HepG2 (cell line): Measurements from ENCODE around the gene NGFR. TPM values are rescaled to one million over a fixed set of nuclear protein-coding genes. Genes with fewer than 3 reads are reported as not detected.
A peak's percentile ranks its signal among the peaks of the same experiment; 100 is the strongest.

Experiments
- ETV5 ChIP-seq: IDR thresholded peaks from 2 replicates; pipeline ENCODE4 v1.6.1; 2018; ENCODE audit warnings: missing biosample characterization, missing genetic modification reagents, inconsistent platforms, borderline replicate concordance
- HNRNPLL ChIP-seq: fragments of 200-400 bp; formaldehyde crosslinking; IDR thresholded peaks from 2 replicates; pipeline ENCODE4 v1.6.1; 2017; ENCODE audit warnings: mild to moderate bottlenecking, low read depth, low read length; ENCODE audit not compliant: poor library complexity, severe bottlenecking
- KDM6A ChIP-seq: IDR thresholded peaks from 2 replicates; pipeline ENCODE4 v1.6.1; 2016; ENCODE audit warnings: low read depth
- MIXL1 ChIP-seq: IDR thresholded peaks from 2 replicates; pipeline ENCODE4 v1.6.1; 2016
- NFATC3 ChIP-seq: sonication (generic); formaldehyde crosslinking; IDR thresholded peaks from 2 replicates; pipeline ENCODE4 v1.5.1; 2020; ENCODE audit warnings: mild to moderate bottlenecking, missing genetic modification reagents
- RXRA ChIP-seq: sonication (generic); formaldehyde crosslinking; IDR thresholded peaks from 2 replicates; pipeline ENCODE4 v1.5.1; 2020; ENCODE audit warnings: missing genetic modification reagents
- SMC3 ChIP-seq: IDR thresholded peaks from 2 replicates; pipeline ENCODE4 v1.6.1; 2011; ENCODE audit warnings: low read length, improper control_type of control experiment
- STAG1 ChIP-seq: sonication (generic); formaldehyde crosslinking; IDR thresholded peaks from 2 replicates; pipeline ENCODE4 v1.4.0; 2020; ENCODE audit warnings: missing genetic modification reagents
- THAP11 ChIP-seq: IDR thresholded peaks from 2 replicates; pipeline ENCODE4 v1.6.1; 2016; ENCODE audit warnings: missing biosample characterization, missing genetic modification reagents
- TP53 ChIP-seq: sonication (generic); formaldehyde crosslinking; conservative IDR thresholded peaks from 2 replicates; pipeline ENCODE4 v1.4.0; 2020; ENCODE audit warnings: missing genetic modification reagents
- XRCC5 ChIP-seq: fragments of 200-400 bp; formaldehyde crosslinking; optimal IDR thresholded peaks from 2 replicates; pipeline ENCODE3; 2017; ENCODE audit warnings: mild to moderate bottlenecking, low read length
- ZFP90 ChIP-seq: sonication (generic); formaldehyde crosslinking; IDR thresholded peaks from 2 replicates; pipeline ENCODE4 v1.8.0; 2022; ENCODE audit warnings: missing genetic modification reagents, mild to moderate bottlenecking, inconsistent platforms, borderline replicate concordance
- ZNF101 ChIP-seq: sonication (generic); formaldehyde crosslinking; IDR thresholded peaks from 2 replicates; pipeline ENCODE4 v1.4.0; 2020; ENCODE audit warnings: mild to moderate bottlenecking, low read depth, missing genetic modification reagents, borderline replicate concordance
- ZNF629 ChIP-seq: sonication (generic); formaldehyde crosslinking; conservative IDR thresholded peaks from 2 replicates; pipeline ENCODE4 v1.5.0; 2020; ENCODE audit warnings: missing genetic modification reagents
- ZNF652 ChIP-seq: IDR thresholded peaks from 2 replicates; pipeline ENCODE4 v1.6.1; 2016; ENCODE audit warnings: low read depth, borderline replicate concordance
- polyA plus RNA-seq, 8 experiments: library from polyadenylated mRNA; depleted of rRNA in 3 of 8; stranded (reverse) in 7 of 8; unstranded in 1 of 8; fragments of >200 nt; fragmentation: Illumina TruSeq in 4 of 8; extraction: Trizol in 4 of 8; gene quantifications; 2 replicates each; pipeline versions ENCODE4 v1.2.1 to v1.2.3, GENCODE V29; 2011 to 2016; ENCODE audit warnings: low read depth in 4 of 8, missing spikeins in 1 of 8, mixed read lengths in 1 of 8; ENCODE audit not compliant: insufficient read depth in 1 of 8
- total RNA-seq, 5 experiments: library from RNA; depleted of rRNA; stranded (reverse); fragments of >200 nt; fragmentation: Illumina TruSeq; extraction: Trizol; gene quantifications; 2 replicates each; pipeline ENCODE4 v1.2.3, GENCODE V29; 2016; ENCODE audit warnings: low read depth in 1 of 5
- TF ChIP-seq, protein P1 (sequence below): sonication (generic); formaldehyde crosslinking; IDR thresholded peaks from 2 replicates; pipeline ENCODE4 v1.8.0; 2022; ENCODE audit warnings: mild to moderate bottlenecking, missing genetic modification reagents, moderate library complexity
- TF ChIP-seq, protein P2 (sequence below): sonication (generic); formaldehyde crosslinking; IDR thresholded peaks from 2 replicates; pipeline ENCODE4 v1.5.0; 2020; ENCODE audit warnings: missing genetic modification reagents
- TF ChIP-seq, protein P3 (sequence below): sonication (generic); formaldehyde crosslinking; IDR thresholded peaks from 2 replicates; pipeline ENCODE4 v1.5.0; 2020; ENCODE audit warnings: mild to moderate bottlenecking, missing genetic modification reagents, moderate library complexity
- TF ChIP-seq, protein P4 (sequence below): sonication (generic); formaldehyde crosslinking; IDR thresholded peaks from 2 replicates; pipeline ENCODE4 v1.4.0; 2020; ENCODE audit warnings: mild to moderate bottlenecking, missing genetic modification reagents, borderline replicate concordance
- TF ChIP-seq, protein P5 (sequence below): sonication (generic); formaldehyde crosslinking; IDR thresholded peaks from 2 replicates; pipeline ENCODE4 v1.4.0; 2020; ENCODE audit warnings: low read depth, mild to moderate bottlenecking, missing genetic modification reagents
- TF ChIP-seq, protein P6 (sequence below): sonication (generic); formaldehyde crosslinking; IDR thresholded peaks from 2 replicates; pipeline ENCODE4 v1.8.0; 2022; ENCODE audit warnings: missing genetic modification reagents, mild to moderate bottlenecking, borderline replicate concordance

The NGFR gene
- total and polyA plus RNA-seq, 2 of the 13 experiments (the other 11 are each of a cell fraction or from before 2014, with no cell fraction given): 1.1 to 1.8 TPM

DNA sequence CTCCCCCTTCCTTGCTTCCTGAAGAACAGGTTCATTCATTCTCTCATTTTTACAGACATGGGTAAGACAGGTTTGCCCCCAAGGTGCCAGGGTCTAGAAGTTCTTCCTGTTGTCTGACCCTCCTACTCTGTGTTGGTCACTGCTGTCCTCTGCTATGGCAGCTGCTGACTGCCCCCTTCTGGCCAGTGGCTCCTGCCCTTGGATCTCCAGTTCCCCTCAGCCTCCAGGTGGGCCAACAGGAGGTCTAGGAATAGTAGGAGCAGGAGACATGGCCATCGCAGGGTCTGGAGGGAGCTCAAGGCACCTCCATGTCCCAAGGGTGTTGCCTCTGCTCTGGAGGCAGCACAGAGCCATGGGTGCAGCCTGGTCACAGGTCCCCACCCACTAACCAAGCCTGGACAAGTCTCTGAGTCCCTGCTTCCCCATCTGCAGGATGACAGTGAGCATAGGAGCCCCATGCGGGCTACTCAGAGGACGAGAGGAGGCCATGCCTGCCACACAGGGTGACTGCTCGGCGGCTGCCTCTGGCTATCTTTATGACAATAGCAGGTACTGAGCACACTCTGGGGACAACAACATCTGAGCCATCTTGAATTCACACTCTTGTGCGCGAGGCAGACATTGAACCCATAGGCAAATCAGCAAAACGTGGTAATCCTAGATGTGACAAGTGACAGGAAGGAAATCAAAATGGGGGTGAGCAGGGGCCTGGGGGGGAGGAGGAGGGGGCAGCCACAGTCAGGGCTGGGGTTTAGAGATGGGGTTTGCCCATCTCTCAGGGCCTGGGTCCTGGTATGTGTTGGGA is 53.6 kb downstream of the NGFR start (continued):
- TF ChIP-seq, protein P1, sequence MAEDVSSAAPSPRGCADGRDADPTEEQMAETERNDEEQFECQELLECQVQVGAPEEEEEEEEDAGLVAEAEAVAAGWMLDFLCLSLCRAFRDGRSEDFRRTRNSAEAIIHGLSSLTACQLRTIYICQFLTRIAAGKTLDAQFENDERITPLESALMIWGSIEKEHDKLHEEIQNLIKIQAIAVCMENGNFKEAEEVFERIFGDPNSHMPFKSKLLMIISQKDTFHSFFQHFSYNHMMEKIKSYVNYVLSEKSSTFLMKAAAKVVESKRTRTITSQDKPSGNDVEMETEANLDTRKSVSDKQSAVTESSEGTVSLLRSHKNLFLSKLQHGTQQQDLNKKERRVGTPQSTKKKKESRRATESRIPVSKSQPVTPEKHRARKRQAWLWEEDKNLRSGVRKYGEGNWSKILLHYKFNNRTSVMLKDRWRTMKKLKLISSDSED (CRISPR knock-in tag): no peak
- TF ChIP-seq, protein P2, sequence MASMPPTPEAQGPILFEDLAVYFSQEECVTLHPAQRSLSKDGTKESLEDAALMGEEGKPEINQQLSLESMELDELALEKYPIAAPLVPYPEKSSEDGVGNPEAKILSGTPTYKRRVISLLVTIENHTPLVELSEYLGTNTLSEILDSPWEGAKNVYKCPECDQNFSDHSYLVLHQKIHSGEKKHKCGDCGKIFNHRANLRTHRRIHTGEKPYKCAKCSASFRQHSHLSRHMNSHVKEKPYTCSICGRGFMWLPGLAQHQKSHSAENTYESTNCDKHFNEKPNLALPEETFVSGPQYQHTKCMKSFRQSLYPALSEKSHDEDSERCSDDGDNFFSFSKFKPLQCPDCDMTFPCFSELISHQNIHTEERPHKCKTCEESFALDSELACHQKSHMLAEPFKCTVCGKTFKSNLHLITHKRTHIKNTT (CRISPR knock-in tag): no peak
- no peak for TF ChIP-seq ZFP90 (CRISPR knock-in tag)
- TF ChIP-seq MIXL1 (CRISPR knock-in tag): no peak
- TF ChIP-seq STAG1 (CRISPR knock-in tag): peak; percentile 90
- TF ChIP-seq, protein P3, sequence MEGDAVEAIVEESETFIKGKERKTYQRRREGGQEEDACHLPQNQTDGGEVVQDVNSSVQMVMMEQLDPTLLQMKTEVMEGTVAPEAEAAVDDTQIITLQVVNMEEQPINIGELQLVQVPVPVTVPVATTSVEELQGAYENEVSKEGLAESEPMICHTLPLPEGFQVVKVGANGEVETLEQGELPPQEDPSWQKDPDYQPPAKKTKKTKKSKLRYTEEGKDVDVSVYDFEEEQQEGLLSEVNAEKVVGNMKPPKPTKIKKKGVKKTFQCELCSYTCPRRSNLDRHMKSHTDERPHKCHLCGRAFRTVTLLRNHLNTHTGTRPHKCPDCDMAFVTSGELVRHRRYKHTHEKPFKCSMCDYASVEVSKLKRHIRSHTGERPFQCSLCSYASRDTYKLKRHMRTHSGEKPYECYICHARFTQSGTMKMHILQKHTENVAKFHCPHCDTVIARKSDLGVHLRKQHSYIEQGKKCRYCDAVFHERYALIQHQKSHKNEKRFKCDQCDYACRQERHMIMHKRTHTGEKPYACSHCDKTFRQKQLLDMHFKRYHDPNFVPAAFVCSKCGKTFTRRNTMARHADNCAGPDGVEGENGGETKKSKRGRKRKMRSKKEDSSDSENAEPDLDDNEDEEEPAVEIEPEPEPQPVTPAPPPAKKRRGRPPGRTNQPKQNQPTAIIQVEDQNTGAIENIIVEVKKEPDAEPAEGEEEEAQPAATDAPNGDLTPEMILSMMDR: peak; percentile 88
- peak; percentile 65 for TF ChIP-seq XRCC5
- TF ChIP-seq ZNF101: no peak
- TF ChIP-seq THAP11: 0 out of 2 replicates have a peak, but pooled peaks have one; percentile 15
- TF ChIP-seq ETV5 (CRISPR knock-in tag): no peak
- TF ChIP-seq TP53 (CRISPR knock-in tag): no peak
- TF ChIP-seq SMC3: peak; percentile 48; the same call in 1 of the 2 replicates
- TF ChIP-seq ZNF629 (CRISPR knock-in tag): no peak
- no peak for TF ChIP-seq KDM6A (CRISPR knock-in tag)
- TF ChIP-seq, protein P4, sequence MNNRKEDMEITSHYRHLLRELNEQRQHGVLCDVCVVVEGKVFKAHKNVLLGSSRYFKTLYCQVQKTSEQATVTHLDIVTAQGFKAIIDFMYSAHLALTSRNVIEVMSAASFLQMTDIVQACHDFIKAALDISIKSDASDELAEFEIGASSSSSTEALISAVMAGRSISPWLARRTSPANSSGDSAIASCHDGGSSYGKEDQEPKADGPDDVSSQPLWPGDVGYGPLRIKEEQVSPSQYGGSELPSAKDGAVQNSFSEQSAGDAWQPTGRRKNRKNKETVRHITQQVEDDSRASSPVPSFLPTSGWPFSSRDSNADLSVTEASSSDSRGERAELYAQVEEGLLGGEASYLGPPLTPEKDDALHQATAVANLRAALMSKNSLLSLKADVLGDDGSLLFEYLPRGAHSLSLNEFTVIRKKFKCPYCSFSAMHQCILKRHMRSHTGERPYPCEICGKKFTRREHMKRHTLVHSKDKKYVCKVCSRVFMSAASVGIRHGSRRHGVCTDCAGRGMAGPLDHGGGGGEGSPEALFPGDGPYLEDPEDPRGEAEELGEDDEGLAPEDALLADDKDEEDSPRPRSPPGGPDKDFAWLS (CRISPR knock-in tag): no peak
- TF ChIP-seq, protein P5, sequence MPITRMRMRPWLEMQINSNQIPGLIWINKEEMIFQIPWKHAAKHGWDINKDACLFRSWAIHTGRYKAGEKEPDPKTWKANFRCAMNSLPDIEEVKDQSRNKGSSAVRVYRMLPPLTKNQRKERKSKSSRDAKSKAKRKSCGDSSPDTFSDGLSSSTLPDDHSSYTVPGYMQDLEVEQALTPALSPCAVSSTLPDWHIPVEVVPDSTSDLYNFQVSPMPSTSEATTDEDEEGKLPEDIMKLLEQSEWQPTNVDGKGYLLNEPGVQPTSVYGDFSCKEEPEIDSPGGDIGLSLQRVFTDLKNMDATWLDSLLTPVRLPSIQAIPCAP: no peak
- 0 out of 2 replicates have a peak, but pooled peaks have one; percentile 26 for TF ChIP-seq RXRA (CRISPR knock-in tag)
- TF ChIP-seq NFATC3 (CRISPR knock-in tag): no peak
- TF ChIP-seq, protein P6, sequence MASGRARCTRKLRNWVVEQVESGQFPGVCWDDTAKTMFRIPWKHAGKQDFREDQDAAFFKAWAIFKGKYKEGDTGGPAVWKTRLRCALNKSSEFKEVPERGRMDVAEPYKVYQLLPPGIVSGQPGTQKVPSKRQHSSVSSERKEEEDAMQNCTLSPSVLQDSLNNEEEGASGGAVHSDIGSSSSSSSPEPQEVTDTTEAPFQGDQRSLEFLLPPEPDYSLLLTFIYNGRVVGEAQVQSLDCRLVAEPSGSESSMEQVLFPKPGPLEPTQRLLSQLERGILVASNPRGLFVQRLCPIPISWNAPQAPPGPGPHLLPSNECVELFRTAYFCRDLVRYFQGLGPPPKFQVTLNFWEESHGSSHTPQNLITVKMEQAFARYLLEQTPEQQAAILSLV (CRISPR knock-in tag): 0 out of 2 replicates have a peak, but pooled peaks have one; percentile 34
- TF ChIP-seq ZNF652 (CRISPR knock-in tag): 0 out of 2 replicates have a peak, but pooled peaks have one; percentile 24
- no peak for TF ChIP-seq HNRNPLL
